Suprapubic skin (tissue), 4 donors: ENCODE data around the gene ARRB1.

ENCODE experiments used
- EP300 ChIP-seq: sonication (generic); formaldehyde crosslinking; IDR thresholded peaks from one replicate; pipeline ENCODE4 v1.6.1; 2017; ENCODE audit warnings: antibody characterized with exemption
- POLR2A ChIP-seq, 2 donors: fragments of 450-650 bp; IDR thresholded peaks; one replicate each; pipeline ENCODE4 v1.6.1; 2017; ENCODE audit warnings: antibody characterized with exemption in 2 of 2, mild to moderate bottlenecking in 2 of 2, moderate library complexity in 2 of 2
- POLR2AphosphoS5 ChIP-seq, 3 donors: sonication (generic); formaldehyde crosslinking; IDR thresholded peaks; one replicate each; pipeline ENCODE4 v1.6.1; 2017; ENCODE audit warnings: antibody characterized with exemption in 3 of 3
- TF ChIP-seq, protein P1 (sequence below), 2 donors: fragments of 200-600 bp in 1 of 2; fragments of 450-650 bp in 1 of 2; sonication (generic) in 1 of 2; IDR thresholded peaks; one replicate each; pipeline ENCODE4 v1.5.1; 2016 to 2019; ENCODE audit warnings: antibody characterized with exemption in 2 of 2, mild to moderate bottlenecking in 1 of 2, moderate library complexity in 1 of 2

DNA sequence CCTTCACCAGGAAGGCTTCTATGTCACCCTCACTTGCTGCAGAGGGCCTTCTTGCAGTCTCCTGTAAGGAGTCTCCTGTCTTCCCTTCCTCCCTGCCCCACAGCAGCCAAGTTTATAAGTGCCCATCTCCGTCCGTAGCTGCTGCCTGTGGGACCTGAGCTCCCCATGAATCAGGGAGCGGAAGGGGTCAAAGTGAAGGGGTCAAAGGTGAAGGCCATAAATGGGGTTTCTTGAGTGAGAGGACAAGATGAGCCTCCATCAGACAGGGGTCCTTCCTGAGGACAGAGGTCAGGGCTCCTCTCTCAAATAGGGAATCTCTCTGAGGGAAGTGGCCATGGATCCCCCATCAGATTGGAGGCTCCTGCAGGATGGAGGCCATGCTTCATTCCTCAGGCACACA lies 44.4 kb downstream of the ARRB1 start:
- TF ChIP-seq, protein P1, sequence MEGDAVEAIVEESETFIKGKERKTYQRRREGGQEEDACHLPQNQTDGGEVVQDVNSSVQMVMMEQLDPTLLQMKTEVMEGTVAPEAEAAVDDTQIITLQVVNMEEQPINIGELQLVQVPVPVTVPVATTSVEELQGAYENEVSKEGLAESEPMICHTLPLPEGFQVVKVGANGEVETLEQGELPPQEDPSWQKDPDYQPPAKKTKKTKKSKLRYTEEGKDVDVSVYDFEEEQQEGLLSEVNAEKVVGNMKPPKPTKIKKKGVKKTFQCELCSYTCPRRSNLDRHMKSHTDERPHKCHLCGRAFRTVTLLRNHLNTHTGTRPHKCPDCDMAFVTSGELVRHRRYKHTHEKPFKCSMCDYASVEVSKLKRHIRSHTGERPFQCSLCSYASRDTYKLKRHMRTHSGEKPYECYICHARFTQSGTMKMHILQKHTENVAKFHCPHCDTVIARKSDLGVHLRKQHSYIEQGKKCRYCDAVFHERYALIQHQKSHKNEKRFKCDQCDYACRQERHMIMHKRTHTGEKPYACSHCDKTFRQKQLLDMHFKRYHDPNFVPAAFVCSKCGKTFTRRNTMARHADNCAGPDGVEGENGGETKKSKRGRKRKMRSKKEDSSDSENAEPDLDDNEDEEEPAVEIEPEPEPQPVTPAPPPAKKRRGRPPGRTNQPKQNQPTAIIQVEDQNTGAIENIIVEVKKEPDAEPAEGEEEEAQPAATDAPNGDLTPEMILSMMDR (IDR thresholded peaks at IDR 0.05), result no peak
- TF ChIP-seq EP300 (no peak), POLR2A (IDR thresholded peaks at IDR 0.05) (no peak), POLR2AphosphoS5 (IDR thresholded peaks at IDR 0.05) (no peak)
